H1 (cell line): ENCODE data around the gene TUBB1.

Experiments used
- EZH2 ChIP-seq: fragments of 200-600 bp; sonication (generic); IDR thresholded peaks from 2 replicates; pipeline ENCODE4 v1.7.1; 2012; ENCODE audit warnings: low read depth, mild to moderate bottlenecking, moderate library complexity, low read length, inconsistent platforms; ENCODE audit not compliant: severe bottlenecking
- FOSL1 ChIP-seq: IDR thresholded peaks from 2 replicates; pipeline ENCODE4 v1.6.1; 2011; ENCODE audit warnings: mild to moderate bottlenecking, low read depth, low read length, moderate library complexity; ENCODE audit not compliant: insufficient read depth
- NRF1 ChIP-seq: IDR thresholded peaks from 2 replicates; pipeline ENCODE4 v1.6.1; 2011; ENCODE audit warnings: mild to moderate bottlenecking, low read depth, low read length, improper control_type of control experiment
- POLR2A ChIP-seq, 2 experiments: IDR thresholded peaks; 1 replicate in 1 of 2; 2 replicates in 1 of 2; pipeline ENCODE4 v1.6.1; 2011; ENCODE audit warnings: low read depth in 2 of 2, low read length in 2 of 2, mild to moderate bottlenecking in 2 of 2; ENCODE audit errors: control extremely low read depth in 1 of 2
- RAD21 ChIP-seq, 2 experiments: IDR thresholded peaks in 1 of 2; conservative IDR thresholded peaks in 1 of 2; 2 replicates each; pipeline ENCODE4 v1.6.1; 2011; ENCODE audit warnings: low read depth in 2 of 2, low read length in 2 of 2, improper control_type of control experiment in 1 of 2, inconsistent platforms in 1 of 2, mild to moderate bottlenecking in 1 of 2, moderate library complexity in 1 of 2
- RXRA ChIP-seq: IDR thresholded peaks from 2 replicates; pipeline ENCODE4 v1.6.1; 2011; ENCODE audit warnings: low read depth, mild to moderate bottlenecking, low read length, moderate library complexity; ENCODE audit not compliant: insufficient read depth
- SIN3A ChIP-seq, 2 experiments: IDR thresholded peaks in 1 of 2; conservative IDR thresholded peaks in 1 of 2; 2 replicates each; pipeline ENCODE4 v1.6.1; 2011 to 2012; ENCODE audit warnings: low read length in 2 of 2, improper control_type of control experiment in 1 of 2, low read depth in 1 of 2, mild to moderate bottlenecking in 1 of 2
- SP4 ChIP-seq: IDR thresholded peaks from 2 replicates; pipeline ENCODE4 v1.6.1; 2012; ENCODE audit warnings: low read length, inconsistent platforms
- SUZ12 ChIP-seq: fragments of 200-600 bp; sonication (generic); IDR thresholded peaks from 2 replicates; pipeline ENCODE4 v1.6.1; 2012; ENCODE audit warnings: mild to moderate bottlenecking, inconsistent platforms, low read length, moderate library complexity, mixed read lengths
- TF ChIP-seq, protein P1 (sequence below), 3 experiments: IDR thresholded peaks; 1 replicate in 2 of 3; 2 replicates in 1 of 3; pipeline versions ENCODE4 v1.5.1 to v1.6.1; 2011; ENCODE audit warnings: low read length in 3 of 3, mild to moderate bottlenecking in 3 of 3, inconsistent platforms in 2 of 3, low read depth in 1 of 3, moderate library complexity in 1 of 3; ENCODE audit not compliant: insufficient read depth in 1 of 3; ENCODE audit errors: control extremely low read depth in 1 of 3

DNA sequence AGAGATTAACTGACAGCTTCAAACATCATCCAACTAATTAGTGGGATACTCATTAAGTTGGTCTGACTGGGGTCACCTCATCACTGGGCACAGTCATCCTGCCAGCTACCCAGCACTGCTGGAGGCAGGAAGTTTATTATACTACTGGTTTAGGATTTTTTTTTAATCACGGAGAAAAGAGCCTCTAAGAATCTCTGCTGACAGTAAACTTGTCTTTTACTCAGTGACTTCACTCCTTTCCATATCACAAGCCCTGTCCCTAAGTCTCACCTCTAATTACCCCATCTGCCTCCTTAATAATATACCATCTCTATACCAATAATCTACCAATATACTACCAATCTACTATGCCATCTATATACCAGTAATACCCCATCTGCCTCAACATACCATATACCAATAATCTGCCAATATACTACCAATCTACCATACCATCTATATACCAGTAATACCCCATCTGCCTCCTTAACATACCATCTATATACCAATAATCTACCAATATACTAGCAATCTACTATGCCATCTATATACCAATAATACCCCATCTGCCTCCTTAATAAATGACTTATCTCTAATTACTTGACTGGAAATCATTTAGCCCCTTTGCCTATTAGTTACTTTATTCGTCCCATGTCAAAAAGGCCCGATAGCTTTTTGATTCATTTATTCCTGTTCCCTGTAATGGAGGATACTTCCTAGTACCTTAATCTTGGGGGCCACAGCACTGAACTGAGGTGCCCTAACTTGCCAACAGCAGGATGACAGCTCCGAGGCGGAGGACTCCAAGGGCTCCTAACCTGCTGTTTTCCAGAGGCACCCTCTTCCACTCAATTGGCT, 7.9 kb downstream of the TUBB1 start:
- TF ChIP-seq, protein P1, sequence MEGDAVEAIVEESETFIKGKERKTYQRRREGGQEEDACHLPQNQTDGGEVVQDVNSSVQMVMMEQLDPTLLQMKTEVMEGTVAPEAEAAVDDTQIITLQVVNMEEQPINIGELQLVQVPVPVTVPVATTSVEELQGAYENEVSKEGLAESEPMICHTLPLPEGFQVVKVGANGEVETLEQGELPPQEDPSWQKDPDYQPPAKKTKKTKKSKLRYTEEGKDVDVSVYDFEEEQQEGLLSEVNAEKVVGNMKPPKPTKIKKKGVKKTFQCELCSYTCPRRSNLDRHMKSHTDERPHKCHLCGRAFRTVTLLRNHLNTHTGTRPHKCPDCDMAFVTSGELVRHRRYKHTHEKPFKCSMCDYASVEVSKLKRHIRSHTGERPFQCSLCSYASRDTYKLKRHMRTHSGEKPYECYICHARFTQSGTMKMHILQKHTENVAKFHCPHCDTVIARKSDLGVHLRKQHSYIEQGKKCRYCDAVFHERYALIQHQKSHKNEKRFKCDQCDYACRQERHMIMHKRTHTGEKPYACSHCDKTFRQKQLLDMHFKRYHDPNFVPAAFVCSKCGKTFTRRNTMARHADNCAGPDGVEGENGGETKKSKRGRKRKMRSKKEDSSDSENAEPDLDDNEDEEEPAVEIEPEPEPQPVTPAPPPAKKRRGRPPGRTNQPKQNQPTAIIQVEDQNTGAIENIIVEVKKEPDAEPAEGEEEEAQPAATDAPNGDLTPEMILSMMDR (IDR thresholded peaks at IDR 0.05; ENCODE audit: control extremely low read depth in 1 of 3, insufficient read depth in 1 of 3, low read depth in 1 of 3, low read length in 3 of 3), result no peak
- TF ChIP-seq SIN3A (conservative IDR thresholded peaks at IDR 0.05 in 1 of 2, IDR thresholded peaks at IDR 0.05 in 1 of 2; ENCODE audit: low read depth in 1 of 2, low read length in 2 of 2) (no peak), FOSL1 (no peak), RAD21 (IDR thresholded peaks at IDR 0.05 in 1 of 2, conservative IDR thresholded peaks at IDR 0.05 in 1 of 2; ENCODE audit: low read depth in 2 of 2, low read length in 2 of 2) (no peak), NRF1 (no peak), RXRA (no peak), SP4 (no peak), POLR2A (IDR thresholded peaks at IDR 0.05; ENCODE audit: control extremely low read depth in 1 of 2, low read depth in 2 of 2, low read length in 2 of 2) (no peak), EZH2 (no peak), SUZ12 (no peak)
